GM19463 (cell line): ENCODE results near the gene MAP2K3.

Experiments used
- ATAC-seq: cut with Tn5 transposase; IDR thresholded peaks from one replicate; pipeline ENCODE4 v1.9.1; 2021; ENCODE audit warnings: mild to moderate bottlenecking, moderate library complexity; ENCODE audit not compliant: unreplicated experiment

The MAP2K3 gene

GRCh38 chr17:21362331-21362931 lies 77.9 kb downstream of the MAP2K3 start:
- no peak for ATAC-seq

DNA sequence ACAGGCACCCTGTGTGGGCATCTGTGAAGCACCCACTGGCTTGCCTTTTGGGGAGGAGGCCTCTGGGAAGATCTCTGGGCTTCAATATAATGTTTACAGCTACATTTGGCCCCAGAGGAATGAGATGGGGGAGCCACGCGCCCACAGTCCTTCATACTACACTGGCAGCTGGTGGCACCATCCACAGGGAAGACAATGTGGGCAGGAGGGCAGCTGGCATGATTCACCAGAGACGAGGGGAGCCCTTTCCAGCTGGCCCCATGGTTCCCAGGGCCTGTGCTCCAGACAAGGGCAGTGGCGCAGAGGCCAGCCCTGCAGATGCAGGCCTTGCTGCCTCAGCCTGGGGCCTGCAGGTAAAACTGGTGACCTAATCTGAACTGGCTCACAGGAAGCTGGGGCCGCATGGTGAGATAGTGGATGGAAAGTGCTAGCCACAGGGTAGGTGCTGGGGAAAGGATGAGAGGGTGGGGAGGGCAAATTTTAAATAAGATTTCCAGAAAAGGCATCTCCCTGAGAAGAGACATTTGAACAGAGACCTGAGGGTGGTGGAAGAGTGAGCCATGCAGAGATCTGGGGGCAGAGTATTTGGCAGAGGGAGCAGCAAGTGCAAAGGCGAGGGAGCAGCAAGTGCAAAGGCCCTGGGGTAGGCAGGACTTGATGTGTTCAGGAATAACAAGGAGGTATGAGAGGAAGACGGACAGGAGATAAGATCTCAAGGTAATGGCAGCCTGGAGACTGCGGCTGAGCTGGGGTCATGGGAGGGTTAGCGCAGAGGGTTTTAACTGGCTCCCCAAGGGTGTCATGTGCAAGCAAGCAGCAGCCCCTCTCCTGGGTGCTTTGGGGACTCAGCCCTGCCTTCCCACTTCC lies 79.5 kb downstream of the MAP2K3 start:
- no peak for ATAC-seq
